ENCODE data around the gene LRMDA.

DNA sequence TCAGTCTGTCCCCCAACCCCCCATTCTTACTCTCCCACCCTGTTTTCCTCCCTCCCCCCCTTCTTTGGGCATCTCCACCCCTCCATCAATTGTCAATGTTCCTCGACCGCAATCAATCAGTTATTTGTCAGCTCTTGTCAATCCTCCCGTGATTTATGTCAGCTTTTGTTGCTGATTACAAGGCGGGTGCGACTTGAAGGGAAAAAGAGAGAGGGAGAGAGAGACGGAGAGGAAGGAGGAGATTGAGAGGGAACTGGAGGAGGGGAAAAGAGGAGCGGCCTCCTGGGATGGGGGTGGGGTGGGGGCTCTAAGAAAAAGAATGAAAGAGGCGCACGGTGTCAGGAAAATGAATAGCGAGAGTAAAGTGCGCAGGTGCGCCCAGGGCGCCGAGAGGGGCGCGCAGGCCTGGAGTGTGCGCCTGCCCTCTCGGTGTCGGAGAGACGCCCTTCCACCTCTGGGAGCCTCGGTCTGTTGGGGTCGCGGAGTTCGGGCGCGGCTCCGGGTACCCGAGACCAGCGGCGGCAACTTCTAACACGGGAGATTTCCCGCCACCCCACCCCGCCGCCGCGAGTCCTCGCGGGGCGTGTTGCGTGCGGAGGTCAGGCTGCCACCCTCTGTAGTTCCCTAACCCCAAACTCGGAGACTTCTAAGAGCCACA lies 28.8 kb upstream of the LRMDA start:
- TF ChIP-seq, protein P1, sequence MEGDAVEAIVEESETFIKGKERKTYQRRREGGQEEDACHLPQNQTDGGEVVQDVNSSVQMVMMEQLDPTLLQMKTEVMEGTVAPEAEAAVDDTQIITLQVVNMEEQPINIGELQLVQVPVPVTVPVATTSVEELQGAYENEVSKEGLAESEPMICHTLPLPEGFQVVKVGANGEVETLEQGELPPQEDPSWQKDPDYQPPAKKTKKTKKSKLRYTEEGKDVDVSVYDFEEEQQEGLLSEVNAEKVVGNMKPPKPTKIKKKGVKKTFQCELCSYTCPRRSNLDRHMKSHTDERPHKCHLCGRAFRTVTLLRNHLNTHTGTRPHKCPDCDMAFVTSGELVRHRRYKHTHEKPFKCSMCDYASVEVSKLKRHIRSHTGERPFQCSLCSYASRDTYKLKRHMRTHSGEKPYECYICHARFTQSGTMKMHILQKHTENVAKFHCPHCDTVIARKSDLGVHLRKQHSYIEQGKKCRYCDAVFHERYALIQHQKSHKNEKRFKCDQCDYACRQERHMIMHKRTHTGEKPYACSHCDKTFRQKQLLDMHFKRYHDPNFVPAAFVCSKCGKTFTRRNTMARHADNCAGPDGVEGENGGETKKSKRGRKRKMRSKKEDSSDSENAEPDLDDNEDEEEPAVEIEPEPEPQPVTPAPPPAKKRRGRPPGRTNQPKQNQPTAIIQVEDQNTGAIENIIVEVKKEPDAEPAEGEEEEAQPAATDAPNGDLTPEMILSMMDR (conservative IDR thresholded peaks at IDR 0.05; ENCODE audit: low read depth, low read length) = no peak
- TF ChIP-seq EZH2 (IDR thresholded peaks at IDR 0.05; ENCODE audit: borderline replicate concordance, low read depth, low read length, poor library complexity, severe bottlenecking) = peak; percentile 45
